MM.1S (cell line): ENCODE measurements around the gene NGDN.

Source experiments
- DNase-seq: peaks from one replicate; pipeline ENCODE4 v3.0.0-alpha.2; 2015
- H2AFZ ChIP-seq: fragments of 300-600 bp; sonication (generic); 2 replicates; pipeline ENCODE4 v1.6.0; 2016; ENCODE audit warnings: antibody characterized with exemption, low read length
- H3F3A ChIP-seq: fragments of 300-600 bp; sonication (generic); 2 replicates; pipeline ENCODE4 v1.6.1; 2016; ENCODE audit warnings: mild to moderate bottlenecking, antibody characterized with exemption, low read length, moderate library complexity, mixed read lengths; ENCODE audit not compliant: insufficient read depth
- H3K27ac ChIP-seq: fragments of 300-600 bp; sonication (generic); 2 replicates; pipeline ENCODE4 v1.5.1; 2016; ENCODE audit warnings: mild to moderate bottlenecking, low read length
- H3K27me3 ChIP-seq: fragments of 300-600 bp; sonication (generic); replicated peaks from 2 replicates; pipeline ENCODE4 v1.6.0; 2016; ENCODE audit warnings: low read length; ENCODE audit not compliant: insufficient read depth
- H3K36me3 ChIP-seq: fragments of 300-600 bp; sonication (generic); replicated peaks from 2 replicates; pipeline ENCODE4 v1.6.1; 2016; ENCODE audit warnings: mild to moderate bottlenecking, low read length, mixed read lengths; ENCODE audit not compliant: insufficient read depth
- H3K4me1 ChIP-seq: fragments of 300-600 bp; sonication (generic); 2 replicates; pipeline ENCODE4 v1.6.1; 2016; ENCODE audit warnings: low read length, mixed read lengths
- H3K4me2 ChIP-seq: fragments of 300-600 bp; sonication (generic); 2 replicates; pipeline ENCODE4 v1.6.0; 2016; ENCODE audit warnings: low read depth, low read length
- H3K4me3 ChIP-seq: fragments of 300-600 bp; sonication (generic); 2 replicates; pipeline ENCODE4 v1.5.1; 2016; ENCODE audit warnings: low read length, mixed read lengths
- H3K79me2 ChIP-seq: fragments of 300-600 bp; sonication (generic); 2 replicates; pipeline ENCODE4 v1.6.1; 2016; ENCODE audit warnings: mixed run types, low read length, mixed read lengths
- H3K9ac ChIP-seq: fragments of 300-600 bp; sonication (generic); 2 replicates; pipeline ENCODE4 v1.6.1; 2016; ENCODE audit warnings: low read length, mixed read lengths
- H3K9me2 ChIP-seq: fragments of 300-600 bp; sonication (generic); replicated peaks from 2 replicates; pipeline ENCODE4 v1.6.1; 2016; ENCODE audit warnings: mild to moderate bottlenecking, low read length, mixed read lengths; ENCODE audit not compliant: insufficient read depth
- H3K9me3 ChIP-seq: fragments of 300-600 bp; sonication (generic); replicated peaks from 2 replicates; pipeline ENCODE4 v1.6.1; 2016; ENCODE audit warnings: mild to moderate bottlenecking, low read length, mixed read lengths; ENCODE audit not compliant: insufficient read depth
- H4K20me1 ChIP-seq: fragments of 300-600 bp; sonication (generic); 2 replicates; pipeline ENCODE4 v1.6.1; 2016; ENCODE audit warnings: mild to moderate bottlenecking, low read length, moderate library complexity, mixed read lengths; ENCODE audit not compliant: insufficient read depth
- CTCF ChIP-seq: fragments of 300-600 bp; sonication (generic); IDR thresholded peaks from 2 replicates; pipeline ENCODE4 v1.5.1; 2016; ENCODE audit warnings: antibody characterized with exemption, low read length, mixed read lengths
- EZH2 ChIP-seq: fragments of 300-600 bp; sonication (generic); optimal IDR thresholded peaks from 2 replicates; pipeline ENCODE3; 2017; ENCODE audit warnings: low read depth, mild to moderate bottlenecking, antibody characterized with exemption, low read length, mixed read lengths
- EZH2phosphoT487 ChIP-seq: fragments of 300-600 bp; sonication (generic); IDR thresholded peaks from 2 replicates; pipeline ENCODE4 v1.6.1; 2018; ENCODE audit warnings: antibody characterized with exemption, low read length

The NGDN gene

GRCh38 chr14:23444314-23444713 lies 25.2 kb upstream of the NGDN start:
- Histone ChIP-seq H2AFZ (no peak overlapping the region), H4K20me1 (no peaks in the 10 kb centered on the region), H3K4me1 (no peaks in the 10 kb centered on the region), H3K4me2 (no peak overlapping the region), H3K4me3 (no peak overlapping the region), H3F3A (no peaks in the 10 kb centered on the region), H3K79me2 (no peaks in the 10 kb centered on the region), H3K9me3 (no peaks in the 10 kb centered on the region), H3K27ac (no peak overlapping the region), H3K9ac (no peak overlapping the region), H3K27me3 (no peaks in the 10 kb centered on the region), H3K9me2 (no peaks in the 10 kb centered on the region), H3K36me3 (no peaks in the 10 kb centered on the region)
- TF ChIP-seq EZH2phosphoT487 (no peak), EZH2 (no peak), CTCF (no peak)
- no peak for DNase-seq

GRCh38 chr14:23445773-23446172 lies 23.7 kb upstream of the NGDN start:
- Histone ChIP-seq H3F3A (no peaks in the 10 kb centered on the region), H2AFZ (no peak overlapping the region), H3K36me3 (no peaks in the 10 kb centered on the region), H3K4me2 (no peak overlapping the region), H3K27me3 (no peaks in the 10 kb centered on the region), H3K9ac (no peak overlapping the region), H3K4me3 (no peak overlapping the region), H3K9me3 (no peaks in the 10 kb centered on the region), H3K4me1 (no peaks in the 10 kb centered on the region), H4K20me1 (no peaks in the 10 kb centered on the region), H3K79me2 (no peaks in the 10 kb centered on the region), H3K27ac (no peak overlapping the region), H3K9me2 (no peaks in the 10 kb centered on the region)
- TF ChIP-seq EZH2phosphoT487 (no peak), CTCF (no peak), EZH2 (no peak)
- DNase-seq = no peak

DNA sequence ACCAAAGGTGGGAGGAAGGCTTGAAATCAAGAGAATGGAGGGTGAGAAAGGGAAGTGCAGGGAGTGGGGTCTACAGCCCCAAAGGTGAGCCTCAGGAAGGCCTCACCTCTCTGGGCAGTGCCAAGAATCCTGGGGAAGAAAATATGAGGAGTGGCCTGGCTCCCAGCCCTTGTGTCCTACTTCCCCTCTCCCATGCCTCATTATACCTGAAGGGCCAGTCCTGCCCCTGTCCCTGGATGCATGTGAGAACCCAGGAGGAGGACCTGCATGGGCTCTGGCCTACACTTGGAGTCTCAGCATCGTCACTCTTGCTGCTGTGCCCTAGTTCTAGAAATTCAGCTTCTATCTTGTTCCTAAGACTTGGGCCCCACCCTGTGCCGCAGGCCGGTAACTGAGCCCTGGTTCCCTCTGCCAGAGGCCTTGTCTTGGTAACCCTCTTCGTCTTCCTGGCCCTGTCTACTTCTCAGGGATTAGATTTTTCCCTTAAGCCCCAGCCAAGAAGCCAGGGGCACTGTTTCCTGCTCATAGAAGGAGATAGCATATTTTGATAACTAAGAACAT lies 23.1 kb upstream of the NGDN start:
- no peak overlapping the region for H2AFZ ChIP-seq
- no peak overlapping the region for H3K4me2 ChIP-seq
- H3K4me3 ChIP-seq = no peak overlapping the region
- no peak overlapping the region for H3K27ac ChIP-seq
- H4K20me1 ChIP-seq = no peaks in the 10 kb centered on the region
- DNase-seq = no peak
- no peaks in the 10 kb centered on the region for H3K27me3 ChIP-seq
- TF ChIP-seq EZH2 (no peak), EZH2phosphoT487 (no peak), CTCF (no peak)
- H3F3A ChIP-seq = no peaks in the 10 kb centered on the region
- H3K9me3 ChIP-seq = no peaks in the 10 kb centered on the region
- no peak overlapping the region for H3K9ac ChIP-seq
- no peaks in the 10 kb centered on the region for H3K36me3 ChIP-seq
- H3K79me2 ChIP-seq = no peaks in the 10 kb centered on the region
- H3K9me2 ChIP-seq = no peaks in the 10 kb centered on the region
- H3K4me1 ChIP-seq = no peaks in the 10 kb centered on the region
